GM10248 (cell line): ENCODE results near the gene ENTHD1.
"Not testable (repeated sequence)": the region's sequence is repeated elsewhere in the genome, so short reads cannot be mapped to it uniquely, and the experiment has no call there.

Experiments used
- CTCF ChIA-PET: fragments of 300-600 bp; sonication (Branson Sonifier 250); formaldehyde crosslinking; extraction: SDS; loops from one replicate; lab custom pipeline; 2021; ENCODE audit warnings: antibody characterized with exemption; lab: Yijun Ruan, JAX
- POLR2A ChIA-PET: fragments of 350-650 bp; sonication (Branson Sonifier 250); formaldehyde crosslinking; extraction: SDS; loops from one replicate; lab custom pipeline; 2020; ENCODE audit warnings: antibody characterized with exemption; lab: Yijun Ruan, JAX
- DNase-seq: peaks from one replicate; pipeline ENCODE4 v3.0.0; 2012; ENCODE audit errors: extremely low spot score
- TF ChIP-seq, protein P1 (sequence below): IDR thresholded peaks from 2 replicates; pipeline ENCODE4 v1.5.1; 2012; ENCODE audit warnings: mild to moderate bottlenecking, low read depth; ENCODE audit errors: extremely low read depth, missing control alignments, control extremely low read depth

Gene ENTHD1

DNA sequence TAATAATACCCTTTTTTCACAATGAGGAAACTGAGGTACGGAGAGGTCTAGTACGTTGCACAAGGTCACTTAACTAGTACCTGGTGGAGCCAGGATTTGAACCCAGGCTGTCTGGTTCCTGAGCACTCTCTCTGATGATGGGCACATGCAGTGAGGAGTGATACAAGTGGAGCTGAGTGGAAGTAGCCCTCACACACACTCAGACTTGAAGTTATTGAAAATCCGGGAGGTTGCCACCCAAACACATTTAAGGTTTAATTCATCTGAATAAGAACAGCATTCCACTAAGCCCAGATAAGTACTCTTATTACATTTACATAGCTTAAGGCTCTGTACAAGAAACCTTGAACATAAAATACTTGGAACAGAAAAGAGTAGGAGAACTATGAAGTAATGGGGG, 12.1 kb upstream of the ENTHD1 start:
- POLR2A ChIA-PET, result no interaction called here
- DNase-seq, result no peak

DNA sequence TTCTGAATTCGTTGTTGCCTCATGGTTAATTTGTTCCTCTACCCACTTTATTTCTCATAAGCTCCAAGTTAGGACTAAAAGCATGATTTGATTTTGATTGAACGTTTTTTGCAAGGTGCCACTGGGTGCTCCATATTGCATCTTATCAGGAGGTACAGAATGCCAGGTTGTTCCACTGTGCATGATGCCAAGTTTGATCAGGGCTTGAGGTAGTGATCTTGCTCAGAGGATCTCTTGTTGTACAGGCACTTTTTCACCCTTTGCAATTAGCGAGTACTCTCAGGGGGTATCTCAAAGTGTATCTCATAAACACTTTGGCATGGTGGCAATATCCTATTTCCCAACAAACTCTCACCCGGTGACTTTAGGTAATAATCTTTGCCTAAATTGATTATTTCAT, 11.3 kb upstream of the ENTHD1 start:
- ChIA-PET POLR2A (no interaction called here), CTCF (interaction anchor here (1.0 to 1.6 kb wide), 2 partner anchors 14 to 33 kb away, joined by 5 to 6 read pairs; no protein-coding TSS in a partner anchor)
- DNase-seq, result no peak
- TF ChIP-seq, protein P1, sequence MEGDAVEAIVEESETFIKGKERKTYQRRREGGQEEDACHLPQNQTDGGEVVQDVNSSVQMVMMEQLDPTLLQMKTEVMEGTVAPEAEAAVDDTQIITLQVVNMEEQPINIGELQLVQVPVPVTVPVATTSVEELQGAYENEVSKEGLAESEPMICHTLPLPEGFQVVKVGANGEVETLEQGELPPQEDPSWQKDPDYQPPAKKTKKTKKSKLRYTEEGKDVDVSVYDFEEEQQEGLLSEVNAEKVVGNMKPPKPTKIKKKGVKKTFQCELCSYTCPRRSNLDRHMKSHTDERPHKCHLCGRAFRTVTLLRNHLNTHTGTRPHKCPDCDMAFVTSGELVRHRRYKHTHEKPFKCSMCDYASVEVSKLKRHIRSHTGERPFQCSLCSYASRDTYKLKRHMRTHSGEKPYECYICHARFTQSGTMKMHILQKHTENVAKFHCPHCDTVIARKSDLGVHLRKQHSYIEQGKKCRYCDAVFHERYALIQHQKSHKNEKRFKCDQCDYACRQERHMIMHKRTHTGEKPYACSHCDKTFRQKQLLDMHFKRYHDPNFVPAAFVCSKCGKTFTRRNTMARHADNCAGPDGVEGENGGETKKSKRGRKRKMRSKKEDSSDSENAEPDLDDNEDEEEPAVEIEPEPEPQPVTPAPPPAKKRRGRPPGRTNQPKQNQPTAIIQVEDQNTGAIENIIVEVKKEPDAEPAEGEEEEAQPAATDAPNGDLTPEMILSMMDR, result no peak

More for the DNA sequence above, 12.1 kb upstream of the ENTHD1 start:
- TF ChIP-seq, protein P1, result no peak
- CTCF ChIA-PET, result interaction anchor here (0.9 to 1.6 kb wide), 2 partner anchors 9 to 13 kb away, joined by 3 to 5 read pairs; no protein-coding TSS in a partner anchor

DNA sequence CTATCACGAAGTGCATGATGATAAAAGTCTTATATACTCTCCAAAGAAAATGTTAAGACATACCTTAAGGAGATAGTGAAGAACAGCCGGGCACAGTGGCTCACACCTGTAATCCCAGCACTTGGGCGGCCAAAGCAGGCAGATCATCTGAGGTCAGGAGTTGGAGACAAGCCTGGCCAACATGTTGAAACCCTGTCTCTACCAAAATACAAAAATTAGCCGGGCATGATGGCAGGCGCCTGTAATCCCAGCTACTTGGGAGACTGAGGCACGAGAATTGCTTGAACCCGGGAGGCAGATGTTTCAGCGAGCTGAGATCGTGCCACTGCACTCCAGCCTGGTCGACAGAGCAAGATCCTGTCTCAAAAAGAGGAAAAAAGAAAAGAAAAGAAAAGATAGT, 10.5 kb upstream of the ENTHD1 start:
- POLR2A ChIA-PET, DNase-seq: not testable (repeated sequence)
- CTCF ChIA-PET, result interaction anchor here (1.0 to 1.6 kb wide), 3 partner anchors 12 to 32 kb away, joined by 3 to 6 read pairs (median 5); no protein-coding TSS in a partner anchor

DNA sequence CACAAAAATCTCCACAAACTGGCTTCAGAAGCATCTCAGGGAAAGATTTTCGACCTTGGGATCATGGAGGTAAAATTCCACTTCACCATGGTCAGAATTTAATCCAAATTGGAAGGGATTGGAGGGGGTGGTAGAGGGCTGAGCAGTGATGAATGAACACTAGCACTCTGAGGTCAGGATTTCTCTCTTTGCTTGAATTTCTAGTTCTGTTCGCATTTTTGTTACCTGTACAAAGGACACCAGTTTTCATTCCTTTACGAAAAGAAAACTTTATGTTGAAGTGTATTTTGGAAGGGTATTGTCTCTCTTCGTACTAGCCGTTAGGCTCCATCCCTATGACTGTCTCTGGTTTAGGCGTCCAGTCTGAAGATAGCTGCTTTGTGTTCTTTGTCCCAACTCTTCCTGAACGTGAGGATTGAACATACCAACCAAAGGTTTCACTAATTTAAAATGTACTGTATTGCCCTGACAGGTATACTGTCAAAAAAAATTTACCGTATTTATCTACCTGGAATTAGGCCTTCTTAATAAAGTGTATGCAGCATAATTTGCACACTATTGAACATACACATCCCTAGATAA, 8.1 kb upstream of the ENTHD1 start:
- ChIA-PET CTCF (no interaction called here), POLR2A (no interaction called here)
- DNase-seq, result no peak
- TF ChIP-seq, protein P1, result no peak

DNA sequence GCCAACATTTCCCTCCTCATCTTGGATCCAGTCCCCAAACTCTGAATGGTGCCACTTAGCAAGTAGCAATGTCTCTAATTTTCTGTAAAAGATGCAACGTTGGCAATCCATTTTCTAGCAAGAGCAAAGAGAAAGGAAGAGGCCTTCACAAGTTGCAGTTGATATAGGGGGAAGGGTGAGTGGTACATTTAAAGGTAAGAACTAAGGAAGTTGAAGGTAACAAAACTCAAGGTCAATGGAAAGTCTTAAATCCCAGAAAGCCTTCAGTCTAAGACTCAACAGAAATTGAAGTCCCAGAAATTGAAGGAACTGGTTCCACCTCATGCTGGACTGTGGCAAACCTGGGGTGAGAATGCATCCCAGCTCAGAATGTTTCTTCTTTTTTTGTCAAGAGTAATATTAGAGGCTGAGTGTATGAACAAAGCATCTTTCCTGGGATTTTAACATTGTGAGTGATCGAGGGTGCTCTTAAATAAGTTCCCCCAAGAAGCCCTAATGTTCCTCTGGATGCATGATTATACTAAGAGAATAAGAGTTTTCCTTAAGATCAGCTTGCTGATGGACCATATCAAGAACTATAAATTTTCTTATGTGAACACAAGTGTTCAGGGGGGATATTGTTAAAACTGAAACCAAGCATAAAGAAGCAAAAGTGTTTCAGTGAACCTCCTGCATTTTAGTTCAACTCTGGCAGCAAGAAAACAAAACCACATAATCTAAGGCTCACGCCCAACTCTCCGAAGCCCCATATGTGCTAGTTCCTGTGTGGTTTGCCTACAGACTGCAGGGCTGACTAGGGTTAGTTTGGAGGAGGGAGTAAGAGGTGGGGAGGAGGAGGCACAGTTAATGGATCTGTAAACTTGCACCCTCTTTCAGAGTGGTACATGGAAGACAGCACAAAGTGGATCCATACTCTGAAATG, 7.0 kb upstream of the ENTHD1 start, which contains the start of gene GRAP2:
Gene GRAP2 (plus strand): TSS at position 779 of the 922 bp plus-strand sequence. CDS start 46,023 bp downstream, outside the sequence.
- ChIA-PET POLR2A (no interaction called here), CTCF (no interaction called here)
- peak; percentile 44 for DNase-seq
- TF ChIP-seq, protein P1, result no peak

DNA sequence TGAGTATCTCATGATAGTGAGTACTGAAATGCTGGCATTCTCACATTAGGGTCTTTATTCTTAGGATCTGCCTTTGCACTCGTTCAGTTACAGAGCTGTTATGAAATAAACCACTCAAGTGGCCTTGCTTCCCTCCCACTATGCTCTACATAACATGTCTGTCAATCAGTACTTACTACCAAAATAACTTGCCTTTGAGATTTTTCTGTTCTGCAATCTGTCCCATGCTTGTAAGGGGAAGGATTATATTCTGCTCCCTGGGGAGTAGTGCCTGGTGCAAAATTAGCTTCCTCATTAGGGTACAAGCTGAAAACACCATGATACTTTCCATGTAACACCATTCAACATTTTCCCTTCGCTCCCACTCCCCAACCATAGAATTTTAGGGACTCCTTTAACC, 5.4 kb upstream of the ENTHD1 start:
- POLR2A ChIA-PET, result no interaction called here
- DNase-seq, result peak; percentile 61
- TF ChIP-seq, protein P1, result no peak
- CTCF ChIA-PET, result interaction anchor here (0.7 to 1.2 kb wide), 4 partner anchors 8 to 126 kb away, joined by 3 to 4 read pairs (median 3); no protein-coding TSS in a partner anchor
